ENCODE data around the gene CIB4.

GRCh38 chr2:26581266-26581990 is 59.7 kb downstream of the CIB4 start:
- TF ChIP-seq CTCF (conservative IDR thresholded peaks at IDR 0.05; ENCODE audit: low read depth, low read length) (no peak), EZH2 (IDR thresholded peaks at IDR 0.05; ENCODE audit: borderline replicate concordance, low read depth, low read length, poor library complexity, severe bottlenecking) (no peak)
